ENCODE data around the gene MYH10. TPM values are rescaled to one million over a fixed set of nuclear protein-coding genes. Genes with fewer than 3 reads are reported as not detected.

MYH10 gene
- total and polyA plus RNA-seq, 9 of the 15 experiments (the other 6 are each of a cell fraction or from before 2014, with no cell fraction given): 16.3 to 95.3 (median 39.7) TPM

GRCh38 chr17:8502126-8502525 is 128.4 kb downstream of the MYH10 start (continued):
- TF ChIP-seq ZBTB11 (CRISPR knock-in tag; IDR thresholded peaks at IDR 0.05) (no peak), HLTF (IDR thresholded peaks at IDR 0.05) (no peak), REST (IDR thresholded peaks at IDR 0.05; ENCODE audit: borderline replicate concordance) (no peak), REST (CRISPR knock-in tag; IDR thresholded peaks at IDR 0.05; ENCODE audit: low read depth) (no peak), AFF1 (IDR thresholded peaks at IDR 0.05; ENCODE audit: low read depth in 1 of 2, partially characterized antibody in 2 of 2) (no peak), DPF2 (IDR thresholded peaks at IDR 0.05) (no peak)

Measured in K562 (cell line).